Measurements from ENCODE around the gene TAL1. TPM values are rescaled to one million over a fixed set of nuclear protein-coding genes. Genes with fewer than 3 reads are reported as not detected.
A peak's percentile ranks its signal among the peaks of the same experiment; 100 is the strongest.

Gene TAL1
- total and polyA plus RNA-seq, 2 of the 13 experiments (the other 11 are each of a cell fraction or from before 2014, with no cell fraction given): 0.05 TPM; not detected in 1

GRCh38 chr1:47191940-47192457, 40.0 kb downstream of the TAL1 start (continued):
- TF ChIP-seq ZNF230 (CRISPR knock-in tag; IDR thresholded peaks at IDR 0.05) (no peak), TCF7L2 (IDR thresholded peaks at IDR 0.05; ENCODE audit: low read depth, low read length) (no peak), TARDBP (CRISPR knock-in tag; IDR thresholded peaks at IDR 0.05) (peak; percentile 25; the same call in 1 of the 2 replicates), ZNF615 (CRISPR knock-in tag; IDR thresholded peaks at IDR 0.05; ENCODE audit: borderline replicate concordance) (no peak), FOXK1 (CRISPR knock-in tag; IDR thresholded peaks at IDR 0.05; ENCODE audit: borderline replicate concordance, low read depth) (no peak), ZNF33B (CRISPR knock-in tag; IDR thresholded peaks at IDR 0.05) (no peak), ZNF317 (CRISPR knock-in tag; IDR thresholded peaks at IDR 0.05) (no peak), ZMYM4 (CRISPR knock-in tag; IDR thresholded peaks at IDR 0.05) (no peak), AKAP8 (CRISPR knock-in tag; IDR thresholded peaks at IDR 0.05) (no peak), JUND (CRISPR knock-in tag; IDR thresholded peaks at IDR 0.05) (no peak), MIER2 (CRISPR knock-in tag; IDR thresholded peaks at IDR 0.05) (no peak), ZNF646 (CRISPR knock-in tag; IDR thresholded peaks at IDR 0.05) (no peak), FUBP1 (CRISPR knock-in tag; IDR thresholded peaks at IDR 0.05; ENCODE audit: borderline replicate concordance) (no peak), MATR3 (CRISPR knock-in tag; IDR thresholded peaks at IDR 0.05) (no peak), JUN (CRISPR knock-in tag; IDR thresholded peaks at IDR 0.05) (no peak), ZNF367 (CRISPR knock-in tag; IDR thresholded peaks at IDR 0.05; ENCODE audit: borderline replicate concordance) (no peak), GRHL1 (CRISPR knock-in tag; conservative IDR thresholded peaks at IDR 0.05) (no peak), ATF5 (CRISPR knock-in tag; IDR thresholded peaks at IDR 0.05; ENCODE audit: low read depth) (no peak), RNF2 (conservative IDR thresholded peaks at IDR 0.05; ENCODE audit: low read depth) (no peak)
